HepG2 (cell line): ENCODE measurements around the gene STX1B. TPM values are rescaled to one million over a fixed set of nuclear protein-coding genes. Genes with fewer than 3 reads are reported as not detected.

ENCODE experiments used
- CHD2 ChIP-seq: IDR thresholded peaks from 2 replicates; pipeline ENCODE4 v1.6.1; 2011; ENCODE audit warnings: low read depth, low read length, improper control_type of control experiment
- FOXK2 ChIP-seq: fragments of 450-650 bp; IDR thresholded peaks from 2 replicates; pipeline ENCODE4 v1.6.1; 2016
- GATAD2A ChIP-seq: IDR thresholded peaks from 2 replicates; pipeline ENCODE4 v1.6.1; 2016
- GTF3A ChIP-seq: sonication (generic); formaldehyde crosslinking; conservative IDR thresholded peaks from 2 replicates; pipeline ENCODE4 v1.4.0; 2020; ENCODE audit warnings: mild to moderate bottlenecking, missing genetic modification reagents
- HDAC1 ChIP-seq: sonication (generic); formaldehyde crosslinking; IDR thresholded peaks from 2 replicates; pipeline ENCODE4 v1.5.1; 2020; ENCODE audit warnings: mild to moderate bottlenecking, missing genetic modification reagents
- HNRNPLL ChIP-seq: fragments of 200-400 bp; formaldehyde crosslinking; IDR thresholded peaks from 2 replicates; pipeline ENCODE4 v1.6.1; 2017; ENCODE audit warnings: mild to moderate bottlenecking, low read depth, low read length; ENCODE audit not compliant: poor library complexity, severe bottlenecking
- LCORL ChIP-seq, 2 experiments: fragments of 450-650 bp in 1 of 2; sonication (generic) in 1 of 2; formaldehyde crosslinking in 1 of 2; IDR thresholded peaks; 2 replicates each; pipeline versions ENCODE4 v1.5.0 to v1.6.1; 2017 to 2020; ENCODE audit warnings: antibody characterized with exemption in 1 of 2, missing genetic modification reagents in 1 of 2
- MEIS2 ChIP-seq: sonication (generic); formaldehyde crosslinking; IDR thresholded peaks from 2 replicates; pipeline ENCODE4 v1.9.0; 2021; ENCODE audit warnings: mild to moderate bottlenecking, missing genetic modification reagents
- RARA ChIP-seq: IDR thresholded peaks from 2 replicates; pipeline ENCODE4 v1.6.1; 2016; ENCODE audit warnings: missing genetic modification reagents, missing compliant biosample characterization
- SNAPC2 ChIP-seq: sonication (generic); formaldehyde crosslinking; IDR thresholded peaks from 2 replicates; pipeline ENCODE4 v1.8.1; 2022; ENCODE audit warnings: mild to moderate bottlenecking, missing genetic modification reagents
- TP53 ChIP-seq: sonication (generic); formaldehyde crosslinking; conservative IDR thresholded peaks from 2 replicates; pipeline ENCODE4 v1.4.0; 2020; ENCODE audit warnings: missing genetic modification reagents
- ZBTB42 ChIP-seq: sonication (generic); formaldehyde crosslinking; IDR thresholded peaks from 2 replicates; pipeline ENCODE4 v1.5.0; 2020; ENCODE audit warnings: mild to moderate bottlenecking, missing genetic modification reagents
- ZBTB7A ChIP-seq: sonication (generic); formaldehyde crosslinking; IDR thresholded peaks from 2 replicates; pipeline ENCODE4 v1.8.0; 2022; ENCODE audit warnings: mild to moderate bottlenecking, missing genetic modification reagents
- ZFP1 ChIP-seq: IDR thresholded peaks from 2 replicates; pipeline ENCODE4 v1.6.1; 2016
- ZMYM3 ChIP-seq: sonication (generic); formaldehyde crosslinking; IDR thresholded peaks from 2 replicates; pipeline ENCODE4 v1.5.1; 2020; ENCODE audit warnings: mild to moderate bottlenecking, missing genetic modification reagents
- ZNF430 ChIP-seq: sonication (generic); formaldehyde crosslinking; IDR thresholded peaks from 2 replicates; pipeline ENCODE4 v1.9.0; 2021; ENCODE audit warnings: mild to moderate bottlenecking, missing genetic modification reagents
- ZNF615 ChIP-seq: sonication (generic); formaldehyde crosslinking; IDR thresholded peaks from 2 replicates; pipeline ENCODE4 v1.5.0; 2020; ENCODE audit warnings: mild to moderate bottlenecking, missing genetic modification reagents, borderline replicate concordance
- ZSCAN9 ChIP-seq: IDR thresholded peaks from 2 replicates; pipeline ENCODE4 v1.6.1; 2016; ENCODE audit warnings: borderline replicate concordance
- polyA plus RNA-seq, 8 experiments: library from polyadenylated mRNA; depleted of rRNA in 3 of 8; stranded (reverse) in 7 of 8; unstranded in 1 of 8; fragments of >200 nt; fragmentation: Illumina TruSeq in 4 of 8; extraction: Trizol in 4 of 8; gene quantifications; 2 replicates each; pipeline versions ENCODE4 v1.2.1 to v1.2.3, GENCODE V29; 2011 to 2016; ENCODE audit warnings: low read depth in 4 of 8, missing spikeins in 1 of 8, mixed read lengths in 1 of 8; ENCODE audit not compliant: insufficient read depth in 1 of 8
- total RNA-seq, 5 experiments: library from RNA; depleted of rRNA; stranded (reverse); fragments of >200 nt; fragmentation: Illumina TruSeq; extraction: Trizol; gene quantifications; 2 replicates each; pipeline ENCODE4 v1.2.3, GENCODE V29; 2016; ENCODE audit warnings: low read depth in 1 of 5
- TF ChIP-seq, protein P1 (sequence below): IDR thresholded peaks from 2 replicates; pipeline ENCODE4 v1.6.1; 2016; ENCODE audit warnings: mild to moderate bottlenecking, missing biosample characterization, missing genetic modification reagents
- TF ChIP-seq, protein P2 (sequence below): sonication (generic); formaldehyde crosslinking; IDR thresholded peaks from 2 replicates; pipeline ENCODE4 v1.9.0; 2021; ENCODE audit warnings: missing genetic modification reagents, mild to moderate bottlenecking, borderline replicate concordance
- TF ChIP-seq, protein P3 (sequence below): sonication (generic); formaldehyde crosslinking; IDR thresholded peaks from 2 replicates; pipeline ENCODE4 v1.4.0; 2020; ENCODE audit warnings: mild to moderate bottlenecking, missing genetic modification reagents
- TF ChIP-seq, protein P4 (sequence below): sonication (generic); formaldehyde crosslinking; IDR thresholded peaks from 2 replicates; pipeline ENCODE4 v1.4.0; 2020; ENCODE audit warnings: missing genetic modification reagents

Gene STX1B
- total and polyA plus RNA-seq, 2 of the 13 experiments (the other 11 are each of a cell fraction or from before 2014, with no cell fraction given), result 2.1 to 3.0 TPM

DNA sequence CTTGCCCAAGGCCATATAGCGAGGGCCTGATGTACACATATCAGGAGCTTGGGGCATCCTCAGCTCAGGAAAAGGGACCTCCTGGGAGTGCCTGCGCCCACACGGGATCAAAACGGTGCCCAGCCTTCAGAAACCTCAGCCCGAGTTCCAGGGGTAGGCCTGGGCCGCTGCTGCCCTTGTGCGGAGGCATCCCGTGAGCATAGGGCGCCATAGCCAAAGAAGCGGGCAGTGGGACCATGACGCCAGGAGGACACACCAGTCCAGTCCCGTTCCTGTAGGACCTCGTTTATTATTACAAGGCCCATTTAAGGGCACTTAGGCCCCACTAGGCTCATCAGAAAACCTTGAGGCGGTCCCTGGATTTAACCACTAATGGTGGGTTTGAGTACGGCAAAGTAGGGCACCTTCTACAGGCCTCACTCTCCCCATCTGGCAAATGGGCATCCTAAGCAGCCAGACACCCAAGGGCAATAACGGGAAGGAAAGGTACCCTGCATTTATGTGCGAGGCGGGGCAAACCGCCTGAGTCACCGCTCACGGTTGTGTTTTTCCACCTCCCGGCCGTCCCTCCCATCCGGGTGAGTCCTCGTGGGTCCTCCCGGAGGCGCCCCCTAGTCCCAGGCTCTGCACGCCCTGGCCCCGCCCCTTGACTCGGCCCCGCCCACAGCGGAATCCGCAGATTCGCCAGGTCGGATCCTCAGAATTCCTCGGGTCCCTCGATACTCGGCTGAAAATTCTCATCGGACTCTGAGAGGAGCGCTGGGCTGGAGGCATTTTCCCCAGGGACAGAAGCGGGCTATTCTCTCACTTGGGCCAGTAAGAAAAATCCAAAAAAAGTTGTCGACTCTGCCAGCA is 53.6 kb downstream of the STX1B start (continued):
- TF ChIP-seq, protein P1, sequence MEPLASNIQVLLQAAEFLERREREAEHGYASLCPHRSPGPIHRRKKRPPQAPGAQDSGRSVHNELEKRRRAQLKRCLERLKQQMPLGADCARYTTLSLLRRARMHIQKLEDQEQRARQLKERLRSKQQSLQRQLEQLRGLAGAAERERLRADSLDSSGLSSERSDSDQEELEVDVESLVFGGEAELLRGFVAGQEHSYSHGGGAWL, result no peak; the same call in 1 of the 2 replicates
- TF ChIP-seq ZNF615 (CRISPR knock-in tag) (peak; percentile 68; the same call in 1 of the 2 replicates), SNAPC2 (CRISPR knock-in tag) (no peak), RARA (peak; percentile 32; the same call in 1 of the 2 replicates), ZBTB42 (CRISPR knock-in tag) (peak; percentile 82), MEIS2 (CRISPR knock-in tag) (peak; percentile 56; the same call in 1 of the 2 replicates), ZSCAN9 (peak; percentile 31; the same call in 1 of the 2 replicates), ZBTB7A (CRISPR knock-in tag) (0 out of 2 replicates have a peak, but pooled peaks have one; percentile 17), GATAD2A (CRISPR knock-in tag) (peak; percentile 29), TP53 (peak; percentile 66; the same call in 1 of the 2 replicates), ZMYM3 (CRISPR knock-in tag) (peak; percentile 100), CHD2 (no peak), HDAC1 (CRISPR knock-in tag) (peak; percentile 37; the same call in 1 of the 2 replicates), GTF3A (CRISPR knock-in tag) (no peak), ZFP1 (CRISPR knock-in tag) (no peak), ZNF430 (CRISPR knock-in tag) (no peak), HNRNPLL (no peak), LCORL (IDR thresholded peaks at IDR 0.05) (no peak), LCORL (CRISPR knock-in tag; IDR thresholded peaks at IDR 0.05) (no peak; the same call in 1 of the 2 replicates), FOXK2 (no peak)
- TF ChIP-seq, protein P2, sequence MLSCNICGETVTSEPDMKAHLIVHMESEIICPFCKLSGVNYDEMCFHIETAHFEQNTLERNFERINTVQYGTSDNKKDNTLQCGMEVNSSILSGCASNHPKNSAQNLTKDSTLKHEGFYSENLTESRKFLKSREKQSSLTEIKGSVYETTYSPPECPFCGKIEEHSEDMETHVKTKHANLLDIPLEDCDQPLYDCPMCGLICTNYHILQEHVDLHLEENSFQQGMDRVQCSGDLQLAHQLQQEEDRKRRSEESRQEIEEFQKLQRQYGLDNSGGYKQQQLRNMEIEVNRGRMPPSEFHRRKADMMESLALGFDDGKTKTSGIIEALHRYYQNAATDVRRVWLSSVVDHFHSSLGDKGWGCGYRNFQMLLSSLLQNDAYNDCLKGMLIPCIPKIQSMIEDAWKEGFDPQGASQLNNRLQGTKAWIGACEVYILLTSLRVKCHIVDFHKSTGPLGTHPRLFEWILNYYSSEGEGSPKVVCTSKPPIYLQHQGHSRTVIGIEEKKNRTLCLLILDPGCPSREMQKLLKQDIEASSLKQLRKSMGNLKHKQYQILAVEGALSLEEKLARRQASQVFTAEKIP, result no peak
- TF ChIP-seq, protein P3, sequence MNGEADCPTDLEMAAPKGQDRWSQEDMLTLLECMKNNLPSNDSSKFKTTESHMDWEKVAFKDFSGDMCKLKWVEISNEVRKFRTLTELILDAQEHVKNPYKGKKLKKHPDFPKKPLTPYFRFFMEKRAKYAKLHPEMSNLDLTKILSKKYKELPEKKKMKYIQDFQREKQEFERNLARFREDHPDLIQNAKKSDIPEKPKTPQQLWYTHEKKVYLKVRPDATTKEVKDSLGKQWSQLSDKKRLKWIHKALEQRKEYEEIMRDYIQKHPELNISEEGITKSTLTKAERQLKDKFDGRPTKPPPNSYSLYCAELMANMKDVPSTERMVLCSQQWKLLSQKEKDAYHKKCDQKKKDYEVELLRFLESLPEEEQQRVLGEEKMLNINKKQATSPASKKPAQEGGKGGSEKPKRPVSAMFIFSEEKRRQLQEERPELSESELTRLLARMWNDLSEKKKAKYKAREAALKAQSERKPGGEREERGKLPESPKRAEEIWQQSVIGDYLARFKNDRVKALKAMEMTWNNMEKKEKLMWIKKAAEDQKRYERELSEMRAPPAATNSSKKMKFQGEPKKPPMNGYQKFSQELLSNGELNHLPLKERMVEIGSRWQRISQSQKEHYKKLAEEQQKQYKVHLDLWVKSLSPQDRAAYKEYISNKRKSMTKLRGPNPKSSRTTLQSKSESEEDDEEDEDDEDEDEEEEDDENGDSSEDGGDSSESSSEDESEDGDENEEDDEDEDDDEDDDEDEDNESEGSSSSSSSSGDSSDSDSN (CRISPR knock-in tag), result no peak; the same call in 1 of the 2 replicates
- TF ChIP-seq, protein P4, sequence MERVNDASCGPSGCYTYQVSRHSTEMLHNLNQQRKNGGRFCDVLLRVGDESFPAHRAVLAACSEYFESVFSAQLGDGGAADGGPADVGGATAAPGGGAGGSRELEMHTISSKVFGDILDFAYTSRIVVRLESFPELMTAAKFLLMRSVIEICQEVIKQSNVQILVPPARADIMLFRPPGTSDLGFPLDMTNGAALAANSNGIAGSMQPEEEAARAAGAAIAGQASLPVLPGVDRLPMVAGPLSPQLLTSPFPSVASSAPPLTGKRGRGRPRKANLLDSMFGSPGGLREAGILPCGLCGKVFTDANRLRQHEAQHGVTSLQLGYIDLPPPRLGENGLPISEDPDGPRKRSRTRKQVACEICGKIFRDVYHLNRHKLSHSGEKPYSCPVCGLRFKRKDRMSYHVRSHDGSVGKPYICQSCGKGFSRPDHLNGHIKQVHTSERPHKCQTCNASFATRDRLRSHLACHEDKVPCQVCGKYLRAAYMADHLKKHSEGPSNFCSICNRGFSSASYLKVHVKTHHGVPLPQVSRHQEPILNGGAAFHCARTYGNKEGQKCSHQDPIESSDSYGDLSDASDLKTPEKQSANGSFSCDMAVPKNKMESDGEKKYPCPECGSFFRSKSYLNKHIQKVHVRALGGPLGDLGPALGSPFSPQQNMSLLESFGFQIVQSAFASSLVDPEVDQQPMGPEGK (CRISPR knock-in tag), result peak; percentile 62
